Activated naive CD4-positive, alpha-beta T cell treated with Interleukin-2 at 50 U/mL for 16 hours (primary cell): ENCODE measurements around the gene ACYP1.

Source experiments
- DNase-seq: peaks from one replicate; pipeline ENCODE4 v3.0.0-alpha.2; 2020

ACYP1 gene

DNA sequence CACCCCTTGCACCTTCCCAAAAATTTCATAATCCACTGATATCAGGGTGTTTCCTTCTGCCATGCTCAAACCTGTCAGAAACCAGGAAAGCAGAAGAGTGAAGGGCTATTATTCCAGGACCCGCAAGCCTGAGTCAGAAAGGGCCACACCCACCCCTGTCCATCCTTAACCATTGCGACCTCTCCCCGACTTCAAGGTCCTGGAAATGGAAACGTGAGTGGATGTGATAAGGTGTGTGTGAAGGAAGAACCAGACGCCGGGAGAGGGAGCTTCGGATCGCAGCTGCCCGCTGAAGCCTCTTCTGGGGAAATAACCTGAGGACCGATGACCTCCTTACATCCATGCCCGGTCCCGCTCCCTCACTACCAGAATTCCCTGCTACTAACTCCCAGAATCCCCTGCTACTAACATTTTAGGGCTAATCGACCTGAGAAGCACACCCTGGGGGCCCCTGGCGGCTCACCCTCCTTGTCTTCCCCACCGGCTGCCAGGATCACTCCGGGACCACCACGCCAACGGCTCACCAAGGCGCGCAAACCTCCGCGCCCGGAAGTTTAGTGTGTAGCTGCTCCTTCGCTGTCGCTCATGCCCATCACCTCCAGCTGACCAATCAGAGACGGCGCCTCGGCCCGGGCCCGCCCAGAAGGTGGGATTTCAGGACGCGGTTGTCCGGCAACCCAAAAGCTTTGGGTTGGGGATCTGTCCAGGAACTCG is at the start of gene ACYP1:
Gene ACYP1 (minus strand): TSS at position 534 of the 714 bp plus-strand sequence. CDS start 471 bp downstream, at position 63.
- peak; percentile 94 for DNase-seq

DNA sequence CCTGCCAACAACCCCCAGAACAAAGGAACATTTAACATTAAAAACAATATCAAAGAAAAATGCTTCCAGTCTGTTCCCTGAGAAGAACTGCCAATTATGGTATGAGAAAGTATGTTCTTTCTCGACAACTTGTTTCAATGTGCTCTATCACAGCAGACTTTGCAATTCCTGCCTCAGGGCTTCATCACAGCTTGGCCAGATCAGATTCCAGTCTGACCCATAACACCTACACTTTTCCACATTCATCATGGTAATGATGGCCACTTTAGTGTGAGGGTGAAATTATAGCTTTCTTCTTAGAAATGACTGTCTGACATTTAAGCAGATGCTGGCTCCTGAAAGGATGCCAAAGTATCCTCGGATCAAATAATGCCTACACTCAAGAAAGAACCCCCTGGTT is 46.1 kb upstream of the ACYP1 start:
- DNase-seq, result no peak

DNA sequence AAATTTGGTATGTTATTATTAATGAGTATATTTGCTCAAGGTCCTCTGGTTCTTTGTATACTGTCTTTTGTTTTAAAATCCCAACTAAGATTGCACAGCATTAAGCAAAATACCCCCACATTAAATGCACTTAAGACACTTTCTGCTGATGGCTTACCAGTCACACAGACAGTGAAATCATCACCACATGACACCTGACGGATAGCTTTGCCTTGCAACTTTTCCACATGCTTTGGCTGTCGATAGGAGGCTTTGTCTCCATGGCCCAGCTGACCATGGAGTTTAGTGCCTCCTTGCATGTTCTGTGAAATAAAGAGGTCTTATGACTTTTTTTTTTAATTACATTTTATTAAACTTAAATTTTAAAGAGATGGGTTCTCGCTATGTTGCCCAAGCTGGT is 43.4 kb upstream of the ACYP1 start:
- no peak for DNase-seq

GRCh38 chr14:75101491-75101890 is 37.7 kb upstream of the ACYP1 start:
- no peak for DNase-seq

GRCh38 chr14:75098682-75099081 is 34.9 kb upstream of the ACYP1 start:
- DNase-seq, result no peak

GRCh38 chr14:75098212-75098611 is 34.4 kb upstream of the ACYP1 start:
- DNase-seq, result no peak

DNA sequence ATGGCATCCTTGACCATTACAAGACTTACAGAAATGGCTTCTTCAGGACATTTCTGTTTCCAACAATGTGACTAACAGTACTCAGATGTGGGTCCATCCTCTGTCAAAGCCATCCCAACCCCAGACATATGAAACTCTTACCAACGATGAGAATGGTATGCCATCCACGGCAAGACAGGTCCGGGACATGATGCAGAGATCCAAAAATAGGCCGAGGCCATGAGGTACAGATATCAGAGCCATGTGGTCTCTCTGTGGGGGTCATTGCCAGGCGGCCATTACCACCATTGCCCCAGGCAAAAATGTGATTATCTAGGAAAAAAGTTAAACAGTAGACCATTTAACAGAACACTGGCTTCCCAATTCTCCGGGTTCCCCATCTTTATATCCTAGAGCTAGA is 33.1 kb upstream of the ACYP1 start:
- no peak for DNase-seq

- DNase-seq, result no peak
Measured at GRCh38 chr14:75095690-75096089, 31.9 kb upstream of the ACYP1 start.

- DNase-seq, result no peak
Measured at GRCh38 chr14:75094896-75095295, 31.1 kb upstream of the ACYP1 start.

DNA sequence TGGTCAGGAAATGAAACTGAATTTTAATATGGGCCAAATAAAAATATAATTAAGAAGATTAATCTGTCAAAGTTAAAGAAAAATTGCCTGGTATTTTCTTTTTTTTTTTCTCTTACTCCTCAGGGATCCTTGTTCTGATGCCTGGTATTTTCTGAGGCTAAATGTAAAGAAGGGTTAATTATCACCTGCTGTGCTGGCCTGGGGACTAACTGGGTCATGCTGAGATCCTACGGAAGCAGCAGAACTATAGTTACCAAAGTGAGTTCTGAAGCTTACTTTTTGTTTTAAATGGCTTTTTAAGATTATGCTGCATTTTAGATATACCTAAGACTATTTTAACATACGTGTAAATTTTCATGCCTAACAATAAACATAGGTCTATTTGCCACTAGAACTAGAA is 28.9 kb upstream of the ACYP1 start:
- DNase-seq, result no peak

DNA sequence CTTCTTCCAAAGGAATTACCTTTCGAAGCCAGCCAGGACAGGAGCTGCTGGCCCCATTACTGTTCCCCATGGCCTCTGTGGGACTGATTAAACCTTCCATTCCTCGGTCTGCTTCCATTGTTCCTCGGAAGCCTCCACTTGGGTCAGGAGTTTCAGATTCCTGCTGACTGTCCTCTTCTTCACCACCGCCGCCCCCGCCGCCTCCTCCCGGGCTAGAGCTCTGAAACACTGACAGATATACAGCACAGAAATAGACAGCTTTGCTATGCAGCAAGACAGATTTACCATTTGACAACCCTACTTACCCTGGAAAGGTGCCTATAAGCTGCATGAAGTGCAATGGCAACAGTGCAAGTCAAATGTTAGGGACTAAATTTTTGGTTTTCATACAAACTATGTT is 27.4 kb upstream of the ACYP1 start:
- no peak for DNase-seq

- DNase-seq, result no peak
Measured at GRCh38 chr14:75090353-75090752, 26.5 kb upstream of the ACYP1 start.

DNA sequence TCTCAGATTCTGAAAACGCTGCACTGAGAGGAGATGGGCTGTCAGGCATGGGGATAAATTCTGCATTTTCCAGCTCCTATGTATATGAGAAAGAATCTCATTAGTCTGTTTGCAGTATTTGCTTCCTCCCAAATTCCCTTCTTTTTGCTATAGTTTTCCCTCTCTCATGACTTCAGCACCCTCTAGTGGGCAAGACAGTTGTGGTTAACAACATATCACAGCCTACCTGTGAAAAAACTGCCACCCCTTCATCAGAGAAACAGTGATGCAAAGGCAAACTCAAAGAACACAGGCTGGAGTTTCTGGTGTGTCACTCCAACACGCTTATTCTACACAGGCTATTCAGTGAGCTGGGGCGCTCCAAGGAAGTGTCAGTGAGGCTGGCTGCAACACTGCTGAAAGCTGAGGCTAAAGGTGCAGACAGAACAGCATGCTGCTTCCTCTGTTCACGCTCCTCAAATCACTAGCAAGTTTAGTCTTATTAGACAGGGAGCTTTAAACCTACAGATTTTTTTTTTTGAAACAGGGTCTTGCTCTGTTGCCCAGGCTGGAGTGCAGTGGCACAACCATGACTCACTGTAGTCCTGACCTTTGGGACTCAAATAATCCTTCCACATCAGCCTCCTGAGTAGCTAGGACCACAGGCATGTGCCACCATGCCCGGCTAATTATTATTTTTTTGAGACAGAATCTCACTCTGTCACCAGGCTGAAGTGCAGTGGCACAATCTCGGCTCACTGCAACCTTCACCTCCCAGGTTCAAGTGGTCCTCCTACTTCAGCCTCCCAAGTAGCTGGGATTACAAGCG is 24.9 kb upstream of the ACYP1 start:
- DNase-seq, result peak; percentile 11

GRCh38 chr14:75088153-75088552 is 24.3 kb upstream of the ACYP1 start:
- no peak for DNase-seq

- no peak for DNase-seq
Measured at GRCh38 chr14:75084513-75084912, 20.7 kb upstream of the ACYP1 start.

- no peak for DNase-seq
Measured at GRCh38 chr14:75083271-75083670, 19.4 kb upstream of the ACYP1 start.

DNA sequence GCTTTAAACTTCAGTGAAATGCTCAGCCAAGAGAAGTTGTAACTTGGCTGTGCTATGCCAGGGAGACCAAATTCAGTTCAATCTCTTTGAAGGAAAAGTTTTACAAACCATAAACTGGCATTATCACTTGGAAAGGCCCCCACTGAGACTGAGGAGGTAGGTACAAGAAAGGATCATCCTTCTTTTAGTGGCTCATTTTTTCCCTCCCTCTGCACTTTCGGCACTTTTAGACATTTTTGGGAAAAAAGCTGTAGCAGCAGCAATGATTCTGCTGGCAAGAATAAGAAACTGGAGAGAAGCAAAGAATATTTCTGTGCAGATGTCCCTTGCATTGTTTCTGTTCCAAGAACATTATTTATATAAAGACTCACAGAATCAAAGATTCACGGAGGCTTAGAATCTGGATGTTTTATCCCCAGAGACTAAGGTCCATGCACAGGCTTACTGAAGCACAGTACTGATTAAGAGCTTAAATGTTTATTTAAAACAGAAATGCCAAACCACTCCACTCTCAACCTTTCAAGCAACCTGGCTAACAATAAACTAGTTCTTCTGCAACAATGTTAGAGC is 17.9 kb upstream of the ACYP1 start:
- DNase-seq, result no peak

- no peak for DNase-seq
Measured at GRCh38 chr14:75079521-75079920, 15.7 kb upstream of the ACYP1 start.

- DNase-seq, result no peak
Measured at GRCh38 chr14:75077794-75078193, 14.0 kb upstream of the ACYP1 start.

DNA sequence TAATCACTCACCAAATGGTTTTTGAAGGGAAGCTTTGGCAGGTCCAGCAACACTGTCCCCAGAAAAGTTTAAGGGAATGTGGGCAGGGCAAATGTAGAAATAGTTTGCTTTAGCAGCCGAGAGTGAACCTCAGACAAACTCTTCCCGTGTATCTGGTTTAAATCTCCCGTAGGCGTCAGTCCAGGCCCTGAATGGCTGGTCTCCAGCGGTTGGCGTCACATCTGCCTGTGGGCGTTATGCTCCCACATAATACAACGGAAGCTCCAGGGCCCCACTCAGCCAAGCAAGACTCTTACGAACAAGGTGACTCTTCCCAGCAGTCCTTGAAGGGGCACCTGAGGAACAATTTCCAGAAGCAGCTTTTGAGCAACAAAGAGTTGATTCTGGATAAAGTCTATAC is 6.6 kb upstream of the ACYP1 start:
- no peak for DNase-seq

- no peak for DNase-seq
Measured at GRCh38 chr14:75069811-75070145, 6.0 kb upstream of the ACYP1 start.

DNA sequence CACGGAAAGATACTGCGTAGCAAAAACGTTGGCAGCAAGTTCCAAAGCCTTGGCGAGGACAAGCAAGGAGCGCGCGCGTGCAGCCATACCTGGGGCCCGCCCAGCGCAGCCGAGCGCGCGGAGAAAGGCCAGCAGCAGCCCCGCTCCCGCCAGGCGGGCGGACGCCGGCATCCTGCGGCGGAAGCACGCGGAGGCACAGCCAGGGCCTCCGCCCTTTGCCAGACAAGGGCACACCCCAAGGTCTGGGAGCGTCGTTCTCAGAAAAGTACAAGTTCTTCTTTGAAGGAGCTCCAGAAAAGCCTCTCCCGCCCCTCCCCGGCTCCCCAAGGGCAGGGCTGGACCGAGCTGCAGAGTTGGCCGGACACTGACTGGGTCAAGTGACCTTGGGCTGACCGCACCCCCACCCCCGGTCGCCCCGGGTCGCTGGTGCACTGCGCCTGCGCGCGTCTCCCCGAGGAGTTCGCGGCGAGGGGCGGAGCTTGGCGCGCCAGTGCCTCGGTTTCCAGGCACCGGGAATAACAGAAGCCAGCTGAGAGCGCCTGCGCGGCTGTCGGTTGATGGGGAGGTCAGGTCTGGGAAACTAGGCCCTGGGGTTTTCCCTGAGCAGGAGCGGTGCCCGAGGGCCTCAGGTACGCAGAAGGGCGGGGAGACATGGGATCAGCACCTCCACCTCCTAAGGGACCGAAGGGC is 5.4 kb upstream of the ACYP1 start, which contains the start of gene ZC2HC1C:
Gene ZC2HC1C (plus strand): TSS at position 521 of the 690 bp plus-strand sequence. CDS start 933 bp downstream, outside the sequence.
- peak; percentile 65 for DNase-seq
